ENCODE results near the gene UMODL1.
A peak's percentile ranks its signal among the peaks of the same experiment; 100 is the strongest.

The UMODL1 gene

DNA sequence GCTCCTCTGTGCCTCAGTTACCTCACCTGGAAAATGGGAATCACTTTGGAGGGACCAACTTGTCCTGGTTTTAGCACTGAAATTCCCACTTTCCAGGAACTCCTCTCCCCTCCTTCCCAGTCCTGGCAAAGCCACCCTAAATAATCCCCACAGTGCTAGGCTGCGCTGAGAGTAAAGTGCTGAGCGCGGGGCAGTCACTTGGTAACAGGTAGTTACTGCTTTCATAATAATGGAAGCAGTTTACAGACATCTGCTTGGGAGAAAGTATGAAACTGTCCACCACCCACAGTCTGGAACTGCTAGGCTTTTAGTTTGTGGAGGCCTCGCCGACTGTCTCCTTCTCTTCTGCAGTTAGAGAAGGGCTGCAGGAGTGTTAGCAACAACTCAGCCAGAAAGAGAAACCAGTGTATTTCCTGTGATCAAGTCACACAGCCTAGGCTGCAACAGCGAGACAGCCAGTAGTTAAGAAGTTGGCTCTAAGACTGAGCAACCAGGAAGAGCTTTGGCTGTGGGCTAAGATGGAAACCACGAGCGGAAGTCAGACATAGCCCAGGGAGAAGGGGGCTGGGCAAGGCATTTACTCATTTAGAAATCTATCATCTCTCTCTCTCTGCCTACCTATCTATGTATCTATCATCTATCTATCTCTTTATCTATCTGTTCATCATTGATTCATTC, 117.0 kb downstream of the UMODL1 start:
- Mint-ChIP-seq H3K27me3 (ENCODE audit: low read depth) (no peaks in the 10 kb centered on the region), H3K4me1 (peaks cover 31% of the 10 kb centered on the region), H3K36me3 (ENCODE audit: low read depth) (no peaks in the 10 kb centered on the region), H3K4me3 (no peak overlapping the region), H3K9me3 (peaks cover 13% of the 10 kb centered on the region), H3K27ac (no peak overlapping the region)
- TF ChIP-seq, protein P1, sequence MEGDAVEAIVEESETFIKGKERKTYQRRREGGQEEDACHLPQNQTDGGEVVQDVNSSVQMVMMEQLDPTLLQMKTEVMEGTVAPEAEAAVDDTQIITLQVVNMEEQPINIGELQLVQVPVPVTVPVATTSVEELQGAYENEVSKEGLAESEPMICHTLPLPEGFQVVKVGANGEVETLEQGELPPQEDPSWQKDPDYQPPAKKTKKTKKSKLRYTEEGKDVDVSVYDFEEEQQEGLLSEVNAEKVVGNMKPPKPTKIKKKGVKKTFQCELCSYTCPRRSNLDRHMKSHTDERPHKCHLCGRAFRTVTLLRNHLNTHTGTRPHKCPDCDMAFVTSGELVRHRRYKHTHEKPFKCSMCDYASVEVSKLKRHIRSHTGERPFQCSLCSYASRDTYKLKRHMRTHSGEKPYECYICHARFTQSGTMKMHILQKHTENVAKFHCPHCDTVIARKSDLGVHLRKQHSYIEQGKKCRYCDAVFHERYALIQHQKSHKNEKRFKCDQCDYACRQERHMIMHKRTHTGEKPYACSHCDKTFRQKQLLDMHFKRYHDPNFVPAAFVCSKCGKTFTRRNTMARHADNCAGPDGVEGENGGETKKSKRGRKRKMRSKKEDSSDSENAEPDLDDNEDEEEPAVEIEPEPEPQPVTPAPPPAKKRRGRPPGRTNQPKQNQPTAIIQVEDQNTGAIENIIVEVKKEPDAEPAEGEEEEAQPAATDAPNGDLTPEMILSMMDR (IDR thresholded peaks at IDR 0.05; ENCODE audit: unreplicated experiment in 3 of 3), result no peak

DNA sequence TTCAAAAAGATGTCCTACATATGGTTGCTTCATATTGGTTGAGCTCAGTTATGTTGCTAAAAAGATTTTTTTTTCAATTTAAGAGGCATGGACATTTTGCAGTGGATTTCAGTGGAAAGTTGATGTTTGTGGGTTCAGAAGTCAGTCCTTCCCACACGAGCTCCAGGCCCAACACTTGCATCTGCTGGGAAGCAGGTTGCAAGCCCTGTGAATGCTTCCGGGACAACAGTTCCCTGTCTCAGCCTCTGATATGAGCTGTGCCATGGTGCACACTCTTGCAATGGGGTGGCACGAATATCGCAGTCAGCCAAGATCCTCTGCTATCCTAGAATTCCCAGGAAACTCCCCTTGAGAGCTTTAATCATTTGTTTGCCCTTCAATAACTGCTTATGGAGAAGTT, 117.5 kb downstream of the UMODL1 start:
- Mint-ChIP-seq H3K36me3 (ENCODE audit: low read depth) (no peaks in the 10 kb centered on the region), H3K27me3 (ENCODE audit: low read depth) (no peaks in the 10 kb centered on the region)

DNA sequence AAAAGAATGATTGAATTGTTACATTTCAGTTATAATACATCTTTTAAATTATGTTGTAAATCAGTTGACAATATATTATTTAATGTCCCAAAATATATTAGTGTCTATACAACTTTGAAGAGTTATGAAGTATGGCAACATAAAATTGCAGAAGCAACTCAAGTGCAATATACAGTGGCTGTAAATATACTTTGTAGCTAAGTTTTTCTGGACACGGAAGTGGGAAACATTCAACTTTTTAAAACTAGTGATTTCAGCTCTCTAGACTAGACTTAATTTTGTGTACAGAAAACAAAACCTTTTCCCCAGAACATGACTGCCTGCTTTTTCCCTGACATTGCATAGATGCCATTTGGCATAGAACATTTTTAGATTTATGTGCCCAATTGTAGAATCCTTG, 118.3 kb downstream of the UMODL1 start:
- H3K4me3 Mint-ChIP-seq, result no peak overlapping the region
- H3K4me1 Mint-ChIP-seq, result peaks cover 31% of the 10 kb centered on the region
- no peaks in the 10 kb centered on the region for H3K27me3 Mint-ChIP-seq (ENCODE audit: low read depth)
- H3K27ac Mint-ChIP-seq, result no peak overlapping the region
- H3K9me3 Mint-ChIP-seq, result peaks cover 13% of the 10 kb centered on the region
- TF ChIP-seq, protein P1 (IDR thresholded peaks at IDR 0.05; ENCODE audit: unreplicated experiment in 3 of 3), result no peak
- H3K36me3 Mint-ChIP-seq (ENCODE audit: low read depth), result no peaks in the 10 kb centered on the region

More for the DNA sequence above, 117.5 kb downstream of the UMODL1 start:
- Mint-ChIP-seq H3K27ac (no peak overlapping the region), H3K4me1 (peaks cover 31% of the 10 kb centered on the region), H3K9me3 (peaks cover 13% of the 10 kb centered on the region), H3K4me3 (no peak overlapping the region)
- TF ChIP-seq, protein P1 (IDR thresholded peaks at IDR 0.05; ENCODE audit: unreplicated experiment in 3 of 3), result no peak

DNA sequence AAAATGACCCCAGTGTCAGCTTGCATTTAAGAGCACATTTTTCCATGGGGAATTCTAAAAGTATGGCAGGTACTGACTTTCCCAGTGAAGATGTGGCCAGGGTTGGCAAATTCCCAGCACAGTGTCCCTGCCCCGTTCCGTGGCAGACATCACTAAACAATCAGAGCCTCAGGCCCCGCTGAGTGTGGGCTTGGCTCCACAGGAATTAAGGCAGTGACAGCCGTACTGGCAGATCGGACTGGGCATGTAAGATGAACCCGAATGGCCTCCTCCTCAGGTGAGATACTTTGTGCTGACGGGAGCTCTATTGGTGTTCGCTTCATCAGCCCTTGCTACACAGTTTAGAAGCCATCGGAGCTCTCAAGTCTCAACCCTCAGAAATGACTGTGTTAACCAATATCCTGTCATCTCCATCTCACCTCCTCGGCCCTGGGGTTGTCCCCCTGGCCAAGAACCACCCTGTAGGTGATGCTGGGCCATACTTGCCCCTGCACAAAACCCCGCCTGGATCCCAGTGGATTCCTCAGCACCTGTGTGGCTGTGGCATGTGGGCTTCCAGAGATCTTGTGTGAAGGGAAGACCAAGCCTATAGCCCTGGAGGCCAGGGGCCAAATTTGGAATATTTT, 118.9 kb downstream of the UMODL1 start:
- Mint-ChIP-seq H3K9me3 (peaks cover 13% of the 10 kb centered on the region), H3K36me3 (ENCODE audit: low read depth) (no peaks in the 10 kb centered on the region), H3K27ac (no peak overlapping the region)

DNA sequence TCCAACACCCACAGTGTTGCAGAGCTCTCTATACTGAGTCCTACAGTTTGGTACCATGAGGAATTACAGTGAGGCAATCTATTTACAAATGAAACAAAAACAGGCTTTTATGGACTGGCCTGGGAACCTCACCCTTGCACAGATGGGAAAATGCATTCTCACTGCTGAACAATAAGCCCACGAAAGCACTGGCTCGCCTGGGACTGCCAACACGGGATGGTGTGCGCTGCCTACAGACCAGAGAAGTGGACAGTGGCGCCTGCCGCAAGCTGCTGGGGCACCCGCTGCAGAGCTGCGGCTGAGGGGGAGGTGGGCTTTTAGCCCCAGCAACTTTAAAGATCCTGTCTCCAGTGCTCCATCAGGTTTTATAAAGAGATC, 119.4 kb downstream of the UMODL1 start:
- Mint-ChIP-seq H3K36me3 (ENCODE audit: low read depth) (no peaks in the 10 kb centered on the region), H3K27ac (no peak overlapping the region), H3K9me3 (peaks cover 13% of the 10 kb centered on the region), H3K4me3 (no peak overlapping the region), H3K27me3 (ENCODE audit: low read depth) (no peaks in the 10 kb centered on the region), H3K4me1 (peaks cover 31% of the 10 kb centered on the region)
- TF ChIP-seq, protein P1 (IDR thresholded peaks at IDR 0.05; ENCODE audit: unreplicated experiment in 3 of 3), result no peak

More for the DNA sequence above, 118.9 kb downstream of the UMODL1 start:
- H3K4me1 Mint-ChIP-seq, result peaks cover 31% of the 10 kb centered on the region
- H3K27me3 Mint-ChIP-seq (ENCODE audit: low read depth), result no peaks in the 10 kb centered on the region
- H3K4me3 Mint-ChIP-seq, result no peak overlapping the region
- TF ChIP-seq, protein P1 (IDR thresholded peaks at IDR 0.05; ENCODE audit: unreplicated experiment in 3 of 3), result no peak

DNA sequence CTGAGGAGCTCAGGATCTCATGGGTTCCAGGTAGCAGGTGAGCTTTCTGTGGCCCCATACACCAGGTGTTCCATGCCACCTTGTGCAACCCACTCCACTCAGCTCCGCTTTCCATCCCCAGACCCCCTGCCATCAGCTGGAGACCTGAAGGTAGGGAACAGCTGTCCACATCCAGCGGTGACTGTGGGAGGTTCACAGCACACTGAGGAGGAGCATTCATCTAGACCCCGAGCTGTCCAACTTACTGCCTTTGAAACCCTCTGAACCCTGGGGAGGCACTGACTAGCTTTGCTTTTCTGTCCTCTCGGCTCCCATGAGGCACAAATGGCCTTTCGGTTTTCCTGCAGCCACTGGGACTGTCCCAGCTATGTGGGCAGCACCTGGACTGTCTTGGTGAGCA, 119.9 kb downstream of the UMODL1 start:
- TF ChIP-seq, protein P1 (IDR thresholded peaks at IDR 0.05; ENCODE audit: unreplicated experiment in 3 of 3), result no peak
- H3K4me3 Mint-ChIP-seq, result no peak overlapping the region
- H3K36me3 Mint-ChIP-seq (ENCODE audit: low read depth), result no peaks in the 10 kb centered on the region
- H3K27me3 Mint-ChIP-seq (ENCODE audit: low read depth), result no peaks in the 10 kb centered on the region
- H3K4me1 Mint-ChIP-seq, result peaks cover 31% of the 10 kb centered on the region
- H3K9me3 Mint-ChIP-seq, result peaks cover 8% of the 10 kb centered on the region
- H3K27ac Mint-ChIP-seq, result peak overlapping the region in 1 of 3 experiments; percentile 15
